ENCODE results near the gene STX8.

The STX8 gene

GRCh38 chr17:9439851-9440250 is 135.8 kb downstream of the STX8 start:
- no peak for DNase-seq (ENCODE audit: low read depth)

GRCh38 chr17:9436630-9437029 is 139.0 kb downstream of the STX8 start:
- peak; percentile 26 for DNase-seq (ENCODE audit: low read depth)

DNA sequence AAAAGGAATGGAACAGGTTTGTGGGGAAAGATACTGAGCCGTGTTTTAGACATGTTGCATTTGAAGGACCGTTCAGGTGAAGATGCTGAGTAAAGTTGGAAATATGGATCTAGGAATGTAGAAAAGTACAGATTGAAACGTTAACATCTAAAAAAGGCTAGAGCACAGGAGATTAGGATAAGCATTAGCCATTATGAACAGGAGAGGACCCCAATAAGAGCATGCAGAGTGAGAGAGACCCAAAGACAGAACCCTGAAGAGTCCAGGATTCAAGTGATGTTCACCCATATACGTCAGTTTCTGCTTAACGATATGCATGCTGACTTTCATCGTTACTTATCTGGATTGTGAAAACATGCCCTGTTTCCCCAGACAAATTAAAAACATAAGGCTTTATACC is 140.5 kb downstream of the STX8 start:
- no peak for DNase-seq (ENCODE audit: low read depth)

DNA sequence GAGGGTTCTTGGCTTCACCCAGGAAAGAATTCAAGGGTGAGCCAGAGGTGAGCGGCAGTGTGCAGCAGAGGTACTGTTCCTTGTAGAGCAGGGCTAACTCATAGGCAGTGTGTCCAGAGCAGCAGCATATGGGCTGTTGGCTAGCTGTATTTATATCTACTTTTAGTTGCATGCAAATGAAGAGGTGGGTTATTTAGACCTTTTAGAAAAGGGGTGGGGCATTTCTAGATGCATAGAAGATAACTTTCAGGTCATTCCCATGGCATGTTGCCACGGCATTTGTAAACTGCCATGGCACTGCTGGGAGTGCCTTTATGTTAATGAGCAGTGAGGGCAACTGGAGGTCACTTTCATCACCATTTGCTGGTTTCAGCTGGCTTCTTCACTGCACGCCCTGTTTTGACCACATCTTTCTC is 141.0 kb downstream of the STX8 start:
- DNase-seq (ENCODE audit: low read depth), result no peak

DNA sequence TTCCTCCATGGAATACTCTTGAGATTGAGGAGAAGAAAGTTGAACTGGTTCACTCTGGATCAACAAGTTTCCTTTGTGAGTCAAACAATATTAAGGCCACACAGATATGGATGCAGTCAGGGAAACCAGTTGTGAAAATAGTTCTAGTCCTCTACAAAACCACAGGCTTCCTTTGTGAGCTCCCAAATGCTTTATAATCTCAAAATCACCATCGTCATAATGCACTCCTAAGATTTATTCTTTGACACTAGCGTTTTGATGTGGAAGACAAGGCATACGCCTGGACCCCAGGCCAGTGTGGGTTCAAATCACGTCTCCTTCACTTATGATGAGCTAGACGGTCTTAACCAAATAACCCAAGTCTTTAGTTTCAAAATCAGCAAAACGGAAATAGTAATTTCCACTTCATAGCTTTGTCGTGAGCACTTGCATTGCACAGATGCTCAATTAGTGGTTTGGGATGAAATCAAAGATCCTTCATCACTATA is 142.6 kb downstream of the STX8 start:
- DNase-seq (ENCODE audit: low read depth), result peak; percentile 33

DNA sequence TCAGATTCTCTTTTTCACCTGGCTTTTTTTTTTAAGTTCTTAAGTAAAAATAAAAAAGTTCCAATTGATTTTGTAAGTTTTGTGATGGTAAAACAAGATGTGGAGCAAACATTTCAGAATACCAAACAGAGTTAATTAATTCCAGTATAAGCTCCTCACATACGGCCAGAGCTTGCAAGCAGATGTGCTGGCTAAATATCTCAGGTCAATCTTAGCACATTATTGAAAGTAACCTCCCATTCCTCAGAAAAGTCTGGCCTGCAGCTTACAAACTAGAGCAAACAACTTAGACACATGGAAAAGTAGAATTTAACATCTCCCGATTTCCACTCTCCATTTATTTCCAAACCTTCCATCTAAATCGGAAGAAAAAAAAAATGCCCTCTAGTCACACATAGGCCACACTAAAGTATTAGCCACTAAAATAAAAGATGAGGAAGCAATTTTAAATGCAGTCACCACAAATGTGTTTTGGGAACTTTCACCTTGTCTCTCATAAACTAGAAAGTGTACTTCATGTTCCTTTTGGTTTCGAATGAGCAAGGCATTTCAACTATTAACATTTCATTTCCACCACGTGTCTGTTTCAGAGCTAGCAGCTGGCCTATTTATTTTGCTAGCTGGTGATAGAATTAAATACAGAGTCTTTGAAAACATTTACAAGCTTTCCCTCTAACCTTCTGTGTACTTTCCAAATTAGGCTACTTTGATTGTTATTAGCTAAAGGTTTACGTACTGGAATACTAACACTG is 143.3 kb downstream of the STX8 start:
- no peak for DNase-seq (ENCODE audit: low read depth)

DNA sequence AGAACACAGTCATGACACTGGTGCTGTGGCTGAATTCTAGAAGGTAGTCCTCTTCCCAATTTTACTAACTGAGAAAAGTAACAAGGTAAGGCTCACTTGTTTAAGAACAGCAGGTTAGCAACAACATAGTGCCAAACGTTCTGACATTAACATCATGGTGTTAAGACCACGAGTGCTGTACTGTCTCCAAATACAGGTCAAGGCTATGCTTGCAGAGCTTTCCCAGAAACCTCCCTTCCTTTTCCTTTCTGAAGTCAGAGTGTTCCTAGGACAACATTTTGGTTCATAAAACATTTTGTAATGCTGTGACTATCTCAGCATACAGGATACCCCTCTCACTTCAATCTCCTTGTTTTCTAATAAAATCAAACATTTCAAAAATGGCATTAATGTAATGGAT is 144.0 kb downstream of the STX8 start:
- DNase-seq (ENCODE audit: low read depth), result no peak

DNA sequence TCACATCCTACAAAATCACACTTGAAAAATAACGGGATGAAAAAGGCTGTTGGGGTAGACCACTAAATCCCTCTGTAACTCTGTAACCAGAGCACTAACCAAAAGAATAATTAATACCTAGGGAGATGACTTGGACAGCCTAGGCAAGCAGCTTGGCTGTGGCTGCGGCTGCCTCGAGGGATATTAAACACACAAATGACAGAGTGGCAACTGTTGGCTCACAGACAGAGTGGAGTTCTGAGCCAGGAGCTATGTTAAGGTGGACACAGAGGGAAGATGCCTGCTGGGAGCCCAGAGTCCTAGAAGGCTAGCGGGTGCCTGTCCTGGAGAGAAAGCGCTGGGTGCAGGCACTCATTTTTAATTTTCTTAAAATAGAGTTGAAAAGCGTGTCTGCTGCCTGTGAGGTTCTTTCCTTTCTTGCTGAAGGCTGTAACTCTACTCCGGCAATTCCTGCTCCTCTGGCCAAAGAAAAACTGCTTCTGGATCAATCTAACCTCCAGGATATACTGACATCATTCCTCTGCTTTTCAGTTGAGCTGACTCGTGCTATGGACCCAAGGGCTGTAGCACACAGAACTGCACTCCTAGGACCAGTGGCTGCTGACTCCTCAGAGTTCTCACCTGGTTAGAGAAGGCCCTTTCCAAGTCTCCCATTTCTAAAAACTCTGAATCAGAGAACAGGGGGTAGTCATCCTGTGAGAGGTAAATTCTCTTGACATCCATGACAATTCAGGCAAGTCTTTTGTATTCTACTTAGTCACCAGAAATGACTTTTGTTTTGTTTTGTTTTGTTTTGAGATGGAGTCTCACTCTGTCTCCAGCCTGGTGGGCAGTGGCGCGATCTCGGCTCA is 147.9 kb downstream of the STX8 start:
- DNase-seq (ENCODE audit: low read depth), result no peak

DNA sequence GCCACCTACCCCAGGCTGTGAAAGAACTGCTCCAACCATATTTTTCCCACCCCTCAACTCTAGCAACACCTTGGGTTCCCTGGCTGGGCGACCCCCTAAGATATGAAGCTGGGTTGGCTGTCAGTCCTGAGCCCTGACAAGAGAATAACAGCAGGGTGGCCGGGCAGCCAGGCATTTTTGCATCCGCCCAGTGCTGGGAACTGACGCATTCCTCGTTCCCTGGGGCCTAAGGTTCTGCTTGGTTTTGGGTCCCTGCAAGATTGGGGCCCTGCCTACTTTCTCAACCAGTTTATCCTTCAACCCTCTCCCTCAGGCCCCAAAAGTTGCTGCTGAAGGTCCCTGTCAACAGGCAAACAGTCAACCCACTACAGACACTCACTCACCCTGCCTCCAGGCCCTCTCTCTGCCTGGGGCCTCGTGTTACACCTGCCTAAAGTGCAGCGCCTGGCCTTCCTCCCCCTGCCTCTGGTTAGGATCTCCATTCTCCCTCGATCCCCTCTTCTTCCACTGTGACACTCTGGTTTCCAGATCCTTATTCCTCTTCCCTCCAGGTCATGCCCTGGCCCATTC is 151.5 kb downstream of the STX8 start:
- DNase-seq (ENCODE audit: low read depth), result no peak

- no peak for DNase-seq (ENCODE audit: low read depth)
Measured at GRCh38 chr17:9421525-9421924, 154.1 kb downstream of the STX8 start.

DNA sequence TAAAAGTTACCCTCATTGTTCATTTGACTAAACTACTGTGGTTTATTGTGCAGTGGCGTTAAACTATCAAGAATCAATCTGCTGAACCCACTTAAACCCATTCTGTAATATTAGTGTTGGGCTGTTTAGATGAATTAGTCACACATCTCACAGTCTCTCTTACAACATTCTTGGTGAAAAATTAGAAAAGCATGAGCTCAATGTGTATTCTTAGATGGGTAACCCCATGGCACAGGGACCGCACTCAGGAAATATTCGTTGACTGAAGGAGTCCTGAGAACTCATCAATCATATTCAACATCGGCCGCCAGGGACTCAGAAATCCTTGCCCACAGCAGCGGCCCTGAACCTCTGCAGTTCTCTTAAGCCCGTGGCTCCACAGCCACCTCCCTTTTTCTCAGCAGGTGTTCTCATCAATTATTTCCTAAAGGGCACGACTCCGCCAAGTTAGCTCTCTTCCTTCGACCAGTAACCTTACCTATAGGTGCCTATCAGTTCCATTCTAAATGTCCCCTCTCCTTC is 155.6 kb downstream of the STX8 start:
- no peak for DNase-seq (ENCODE audit: low read depth)

- no peak for DNase-seq (ENCODE audit: low read depth)
Measured at GRCh38 chr17:9414471-9414870, 161.1 kb downstream of the STX8 start.

GRCh38 chr17:9410737-9411136 is 164.9 kb downstream of the STX8 start:
- DNase-seq (ENCODE audit: low read depth), result no peak

DNA sequence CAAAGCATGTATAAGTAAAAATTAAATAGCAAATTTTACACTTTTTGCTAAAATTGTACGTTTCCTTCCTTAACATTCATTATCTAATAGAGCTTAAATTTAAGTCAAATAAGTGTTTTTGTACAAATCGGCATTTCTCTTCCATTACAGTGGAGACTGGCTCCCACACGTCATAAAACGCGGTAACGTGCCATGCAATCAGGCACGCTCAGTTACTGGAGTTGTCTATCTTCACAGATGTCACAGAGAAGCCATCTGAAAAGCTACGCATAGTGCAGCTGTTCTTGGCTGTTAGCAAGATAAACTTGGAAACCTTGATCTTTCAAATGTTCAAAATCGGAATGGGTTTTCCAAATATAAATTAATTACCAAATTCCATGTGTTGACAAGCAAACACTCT is 165.3 kb downstream of the STX8 start:
- DNase-seq (ENCODE audit: low read depth), result no peak

DNA sequence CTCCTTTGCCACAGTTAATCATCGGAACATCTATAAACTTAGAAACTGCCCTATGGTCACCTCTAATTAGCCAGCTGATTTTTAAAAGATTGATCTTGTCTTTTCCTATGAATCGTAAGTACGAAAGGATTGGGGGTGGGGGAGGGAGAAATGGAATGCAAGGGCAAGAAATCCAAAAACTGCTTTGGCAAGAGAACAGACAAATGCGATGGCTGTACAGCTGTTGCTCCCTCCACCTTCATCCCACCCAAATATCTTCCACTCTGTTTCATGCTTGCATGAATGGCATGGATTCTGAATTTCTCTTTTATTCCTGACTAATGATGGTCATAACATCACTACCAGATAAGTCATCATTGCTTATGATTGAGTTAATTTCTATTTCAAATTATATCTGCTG is 165.7 kb downstream of the STX8 start:
- no peak for DNase-seq (ENCODE audit: low read depth)

- DNase-seq (ENCODE audit: low read depth), result no peak
Measured at GRCh38 chr17:9408868-9409829, 166.5 kb downstream of the STX8 start.

DNA sequence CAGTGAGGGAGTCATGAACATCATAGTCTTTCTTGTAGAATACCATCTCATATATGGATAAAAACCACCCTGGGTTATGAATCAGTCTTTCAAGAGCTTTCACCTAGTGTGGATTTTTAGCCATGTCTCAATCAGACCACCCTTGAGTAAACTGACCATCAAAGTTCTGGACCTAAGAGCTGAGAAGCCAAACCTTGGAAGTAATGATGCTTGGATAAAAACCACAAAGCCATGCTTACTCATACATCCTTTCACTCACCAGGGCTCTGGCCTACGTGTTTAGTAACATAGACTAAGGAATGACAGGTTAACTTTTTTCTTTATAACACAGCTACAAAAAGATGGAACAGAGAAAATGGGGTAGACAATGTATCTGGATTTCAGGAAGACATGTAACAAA is 167.2 kb downstream of the STX8 start:
- no peak for DNase-seq (ENCODE audit: low read depth)

DNA sequence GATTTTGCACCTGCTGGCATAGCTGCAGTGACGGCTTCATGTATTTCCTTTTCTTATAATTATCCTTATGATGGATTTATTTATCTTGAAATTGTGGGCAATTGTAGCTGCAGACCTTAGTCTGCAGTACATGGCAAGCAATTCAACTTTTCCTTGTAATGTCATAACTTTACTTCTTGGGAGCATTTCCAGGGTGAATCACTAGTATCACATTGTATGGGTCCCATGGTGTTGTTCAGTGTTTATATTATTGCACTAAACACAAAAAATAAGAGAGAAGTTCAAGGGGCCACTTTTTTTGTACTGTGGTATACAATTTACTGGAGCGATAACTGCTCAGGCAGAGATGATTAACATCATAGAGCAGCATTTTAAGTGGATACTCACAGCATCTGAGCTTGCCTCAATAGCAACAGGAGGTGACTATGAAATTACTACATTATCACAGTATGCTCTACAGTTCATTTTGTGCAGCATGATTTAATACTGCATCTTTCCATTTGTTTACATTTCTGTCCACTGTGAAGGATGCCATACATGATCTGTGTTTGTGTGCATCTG is 169.5 kb downstream of the STX8 start:
- no peak for DNase-seq (ENCODE audit: low read depth)

DNA sequence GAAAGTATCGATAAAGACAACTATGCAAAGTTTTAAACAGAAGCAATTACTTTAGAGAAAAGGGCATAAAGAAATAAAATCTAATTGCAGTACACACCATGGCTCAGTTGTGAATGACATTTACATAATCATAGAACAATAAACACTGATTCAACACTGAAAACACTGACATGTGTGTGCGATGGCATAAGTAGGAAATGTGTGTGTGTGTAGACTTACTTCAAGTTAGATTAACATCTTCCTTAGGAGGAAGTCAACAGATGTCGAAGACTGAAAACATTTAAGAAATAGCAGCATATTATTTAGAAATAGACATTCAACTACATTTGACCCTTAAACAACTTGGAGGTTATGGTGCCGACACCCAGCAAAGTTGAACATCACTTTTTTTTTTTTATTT is 172.4 kb downstream of the STX8 start:
- no peak for DNase-seq (ENCODE audit: low read depth)

DNA sequence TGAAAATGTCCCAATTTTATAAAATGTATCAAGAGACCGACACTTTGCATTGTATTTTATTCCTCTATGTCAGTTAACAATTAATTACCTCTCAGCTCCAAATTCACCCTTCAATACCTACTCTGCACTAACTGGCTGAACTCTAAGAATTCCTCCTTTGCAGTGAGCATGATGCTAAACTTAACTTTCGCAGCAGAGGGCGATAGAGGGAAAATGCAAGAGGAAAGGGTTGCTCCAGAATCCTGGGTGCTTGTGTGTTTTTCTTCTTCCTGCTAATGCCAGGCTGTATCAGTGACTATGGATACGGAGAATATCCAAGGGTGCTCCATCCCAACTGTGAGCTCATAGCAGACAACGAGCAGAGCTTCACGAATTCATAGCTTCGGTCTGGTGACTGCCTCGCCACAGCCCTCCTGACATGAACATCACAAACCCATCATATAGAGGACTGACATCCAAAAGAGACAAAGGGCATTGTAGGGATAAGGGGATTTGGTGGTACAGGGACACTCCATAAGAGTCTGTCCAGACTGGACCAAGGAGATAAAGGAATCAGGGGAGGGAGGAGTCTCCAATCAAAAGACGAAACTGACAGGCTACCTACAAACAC is 172.9 kb downstream of the STX8 start:
- DNase-seq (ENCODE audit: low read depth), result no peak

- no peak for DNase-seq (ENCODE audit: low read depth)
Measured at GRCh38 chr17:9401434-9401833, 174.2 kb downstream of the STX8 start.
